H9 (cell line): ENCODE measurements around the gene AMMECR1. TPM values are rescaled to one million over a fixed set of nuclear protein-coding genes. Genes with fewer than 3 reads are reported as not detected.

Experiments
- DNase-seq: peaks from one replicate; pipeline ENCODE4 v3.0.0-alpha.2; 2017
- H2AFZ ChIP-seq: one replicate; pipeline ENCODE4 v1.6.1; 2013; ENCODE audit warnings: mild to moderate bottlenecking, low read length, control low read depth, moderate library complexity
- H2AK5ac ChIP-seq: 2 replicates; pipeline ENCODE4 v1.6.1; 2013; ENCODE audit warnings: low read length, control low read depth, mixed read lengths; ENCODE audit not compliant: insufficient read length
- H2BK120ac ChIP-seq: one replicate; pipeline ENCODE4 v1.6.1; 2013; ENCODE audit warnings: low read depth, mild to moderate bottlenecking, low read length, control low read depth, inconsistent platforms; ENCODE audit not compliant: poor library complexity, severe bottlenecking
- H2BK12ac ChIP-seq: 2 replicates; pipeline ENCODE4 v1.6.1; 2013; ENCODE audit warnings: low read length, control low read depth, mixed read lengths, low read depth; ENCODE audit not compliant: insufficient read length
- H2BK15ac ChIP-seq: 2 replicates; pipeline ENCODE4 v1.6.1; 2013; ENCODE audit warnings: low read depth, low read length, control low read depth
- H2BK20ac ChIP-seq: one replicate; pipeline ENCODE4 v1.6.1; 2013; ENCODE audit warnings: low read depth, mild to moderate bottlenecking, low read length, control low read depth, inconsistent platforms; ENCODE audit not compliant: poor library complexity, severe bottlenecking
- H2BK5ac ChIP-seq: 2 replicates; pipeline ENCODE4 v1.6.1; 2013; ENCODE audit warnings: low read length, control low read depth, mixed read lengths; ENCODE audit not compliant: insufficient read length
- H3K14ac ChIP-seq: 2 replicates; pipeline ENCODE4 v1.6.1; 2013; ENCODE audit warnings: low read length, control low read depth; ENCODE audit not compliant: insufficient read depth
- H3K18ac ChIP-seq: 2 replicates; pipeline ENCODE4 v1.6.1; 2013; ENCODE audit warnings: low read depth, mild to moderate bottlenecking, mixed read lengths, low read length, control low read depth; ENCODE audit not compliant: insufficient read length
- H3K23ac ChIP-seq: 2 replicates; pipeline ENCODE4 v1.6.1; 2013; ENCODE audit warnings: low read length, control low read depth, mixed read lengths, low read depth; ENCODE audit not compliant: insufficient read length
- H3K23me2 ChIP-seq: 2 replicates; pipeline ENCODE4 v1.6.1; 2013; ENCODE audit warnings: low read depth, mild to moderate bottlenecking, mixed read lengths, low read length, control low read depth; ENCODE audit not compliant: insufficient read length, poor library complexity, severe bottlenecking
- H3K27ac ChIP-seq: 2 replicates; pipeline ENCODE4 v1.5.1; 2013; ENCODE audit warnings: low read length, control low read depth, mixed read lengths, low read depth; ENCODE audit not compliant: insufficient read length
- H3K27me3 ChIP-seq: 2 replicates; pipeline ENCODE4 v1.6.1; 2013; ENCODE audit warnings: low read length, control low read depth, inconsistent platforms; ENCODE audit not compliant: insufficient read depth
- H3K4ac ChIP-seq: 2 replicates; pipeline ENCODE4 v1.6.1; 2013; ENCODE audit warnings: low read depth, mild to moderate bottlenecking, control low read depth, inconsistent platforms, low read length, moderate library complexity
- H3K4me1 ChIP-seq: 2 replicates; pipeline ENCODE4 v1.6.1; 2013; ENCODE audit warnings: low read length, control low read depth, inconsistent platforms; ENCODE audit not compliant: insufficient read depth
- H3K4me2 ChIP-seq: 2 replicates; pipeline ENCODE4 v1.6.1; 2013; ENCODE audit warnings: low read length, control low read depth, mixed read lengths; ENCODE audit not compliant: insufficient read length, insufficient read depth
- H3K56ac ChIP-seq: 2 replicates; pipeline ENCODE4 v1.6.1; 2013; ENCODE audit warnings: low read depth, mild to moderate bottlenecking, mixed read lengths, low read length, control low read depth; ENCODE audit not compliant: insufficient read length
- H3K79me1 ChIP-seq: 2 replicates; pipeline ENCODE4 v1.6.1; 2013; ENCODE audit warnings: low read depth, mild to moderate bottlenecking, moderate library complexity, low read length, control low read depth, inconsistent platforms; ENCODE audit not compliant: insufficient read depth, poor library complexity, severe bottlenecking
- H3K79me2 ChIP-seq: 2 replicates; pipeline ENCODE4 v1.6.1; 2013; ENCODE audit warnings: low read length, control low read depth, inconsistent platforms; ENCODE audit not compliant: insufficient read depth
- H3K9ac ChIP-seq: 2 replicates; pipeline ENCODE4 v1.6.1; 2013; ENCODE audit warnings: low read length, control low read depth, mixed read lengths; ENCODE audit not compliant: insufficient read length; ENCODE audit errors: extremely low read depth
- H3K9me3 ChIP-seq: one replicate; pipeline ENCODE4 v1.6.1; 2013; ENCODE audit warnings: low read depth, low read length, inconsistent platforms; ENCODE audit not compliant: control insufficient read depth
- H3T11ph ChIP-seq: one replicate; pipeline ENCODE4 v1.6.1; 2013; ENCODE audit warnings: mild to moderate bottlenecking, low read length, control low read depth, inconsistent platforms
- H4K20me1 ChIP-seq: one replicate; pipeline ENCODE4 v1.6.1; 2013; ENCODE audit not compliant: control insufficient read depth, insufficient read length, insufficient read depth
- H4K5ac ChIP-seq: 2 replicates; pipeline ENCODE4 v1.6.1; 2013; ENCODE audit warnings: low read depth, mild to moderate bottlenecking, mixed read lengths, low read length, control low read depth; ENCODE audit not compliant: insufficient read length
- H4K8ac ChIP-seq: replicated peaks from 2 replicates; pipeline ENCODE4 v1.6.1; 2013; ENCODE audit warnings: low read length, control low read depth, mixed read lengths, low read depth; ENCODE audit not compliant: insufficient read length
- H4K91ac ChIP-seq: 2 replicates; pipeline ENCODE4 v1.6.1; 2013; ENCODE audit warnings: low read depth, mild to moderate bottlenecking, moderate library complexity, mixed read lengths, low read length, control low read depth; ENCODE audit not compliant: insufficient read length
- H3K27ac Mint-ChIP-seq, 3 experiments: 2 replicates in 2 of 3; 3 replicates in 1 of 3; pipeline ENCODE4 v1.8.0; 2020 to 2021; ENCODE audit warnings: mixed read lengths in 3 of 3, mild to moderate bottlenecking in 1 of 3, moderate library complexity in 1 of 3
- H3K27me3 Mint-ChIP-seq: 2 replicates; pipeline ENCODE4 v1.8.0; 2021; ENCODE audit warnings: low read depth, mild to moderate bottlenecking, moderate library complexity, mixed read lengths
- H3K36me3 Mint-ChIP-seq, 3 experiments: 2 replicates in 2 of 3; 3 replicates in 1 of 3; pipeline ENCODE4 v1.8.0; 2020 to 2021; ENCODE audit warnings: low read depth in 3 of 3, mixed read lengths in 3 of 3; ENCODE audit not compliant: insufficient read depth in 1 of 3
- H3K4me1 Mint-ChIP-seq, 2 experiments: 2 replicates each; pipeline ENCODE4 v1.8.0; 2020; ENCODE audit warnings: mixed read lengths in 2 of 2
- H3K4me3 Mint-ChIP-seq, 2 experiments: 2 replicates in 1 of 2; 3 replicates in 1 of 2; pipeline ENCODE4 v1.8.0; 2020 to 2021; ENCODE audit warnings: mild to moderate bottlenecking in 2 of 2, mixed read lengths in 2 of 2, moderate library complexity in 1 of 2
- H3K9me3 Mint-ChIP-seq, 2 experiments: 2 replicates in 1 of 2; 3 replicates in 1 of 2; pipeline ENCODE4 v1.8.0; 2020; ENCODE audit warnings: mild to moderate bottlenecking in 2 of 2, mixed read lengths in 2 of 2, moderate library complexity in 1 of 2
- CTCF ChIP-seq: fragments of 200-600 bp; sonication (generic); conservative IDR thresholded peaks from 3 replicates; pipeline ENCODE4 v1.8.0; 2021; ENCODE audit warnings: antibody characterized with exemption, mild to moderate bottlenecking
- WGBS: extraction: QIAGEN DNeasy Blood & Tissue Kit; methylation state at CpG from one replicate; pipeline ENCODE4 v1.1.7; 2013; ENCODE audit warnings: missing lambda C conversion rate, low lambda C conversion rate, mixed read lengths; ENCODE audit not compliant: insufficient read length; ENCODE audit errors: extremely low coverage; 5-methylcytosine and 5-hydroxymethylcytosine counted together
- total RNA-seq: library from RNA; stranded (reverse); gene quantifications from 2 replicates; pipeline ENCODE4 v1.2.1, GENCODE V29; 2021

AMMECR1 gene
- total RNA-seq, 1 experiment from 2014 or later = 28.5 TPM

- no peak overlapping the region for H3K9ac ChIP-seq
- no peak overlapping the region for H2AK5ac ChIP-seq
- no peak overlapping the region for H3K27ac ChIP-seq
- H4K5ac ChIP-seq = no peak overlapping the region
- no peak overlapping the region for H3K18ac ChIP-seq
- H3K4ac ChIP-seq = no peak overlapping the region
- no peak for DNase-seq
- no peak overlapping the region for H4K91ac ChIP-seq
- H3K27me3 ChIP-seq = no peaks in the 10 kb centered on the region
- peaks cover 2% of the 10 kb centered on the region; the same call in 1 of the 2 replicates for H3K79me2 ChIP-seq
- no peaks in the 10 kb centered on the region for H3K27me3 Mint-ChIP-seq
- H3K4me1 Mint-ChIP-seq = peaks cover 26 to 30% of the 10 kb centered on the region in 2 experiments
- no peak overlapping the region for H3T11ph ChIP-seq
- H2BK5ac ChIP-seq = no peak overlapping the region
- H3K4me2 ChIP-seq = no peak overlapping the region
- H2BK20ac ChIP-seq = no peak overlapping the region
- no peaks in the 10 kb centered on the region for H3K23me2 ChIP-seq
- peaks cover 0 to 4% (median 2%) of the 10 kb centered on the region in 3 experiments; a peak in 1 of 7 replicates for H3K36me3 Mint-ChIP-seq
- no peak overlapping the region for H3K4me3 Mint-ChIP-seq
- H3K14ac ChIP-seq = no peak overlapping the region
- no peak for TF ChIP-seq CTCF
- H2BK12ac ChIP-seq = no peak overlapping the region
- no peak overlapping the region for H2BK15ac ChIP-seq
- no peaks in the 10 kb centered on the region for H3K9me3 Mint-ChIP-seq
- H3K4me1 ChIP-seq = peaks cover 4% of the 10 kb centered on the region
- H3K27ac Mint-ChIP-seq = peak overlapping the region in 1 of 3 experiments; percentile 42; a peak in 1 of 7 replicates
- no peaks in the 10 kb centered on the region for H4K20me1 ChIP-seq
- no peak overlapping the region for H4K8ac ChIP-seq
- H3K9me3 ChIP-seq = no peaks in the 10 kb centered on the region
- no peak overlapping the region for H2BK120ac ChIP-seq
- no peak overlapping the region for H2AFZ ChIP-seq
- H3K23ac ChIP-seq = no peak overlapping the region
- no peak overlapping the region for H3K56ac ChIP-seq
- no CpG with 5 or more reads among the region's 1 CpG for WGBS
- no peaks in the 10 kb centered on the region for H3K79me1 ChIP-seq
These were observed 66.4 kb downstream of the AMMECR1 start for GRCh38 chrX:110251526-110251925.
